Pancreas (tissue), 10 donors: ENCODE measurements around the gene SLC26A4. TPM values are rescaled to one million over a fixed set of nuclear protein-coding genes. Genes with fewer than 3 reads are reported as not detected.

Experiments used
- ATAC-seq, 4 donors: fragments of 200-7000 bp; cut with Tn5 transposase; one replicate each; pipeline versions ENCODE4 v1.8.0 to v1.9.1; 2020; ENCODE audit warnings: mild to moderate bottlenecking in 4 of 4, moderate library complexity in 4 of 4
- DNase-seq, 6 donors: peaks; one replicate each; pipeline ENCODE4 v3.0.0-alpha.2; 2020
- FAIRE-seq: peaks from 2 replicates; lab custom pipeline; 2012; peaks lifted over from hg19 to GRCh38; lab: Jason Lieb, UNC
- H3K27ac ChIP-seq, 4 donors: fragments of 200-600 bp; sonication (generic); 1 replicate in 3 of 4; 2 replicates in 1 of 4; pipeline versions ENCODE4 v1.5.0 to v1.8.0; 2020
- H3K27me3 ChIP-seq, 4 donors: fragments of 200-600 bp; one replicate each; pipeline ENCODE4 v1.8.0; 2021
- H3K36me3 ChIP-seq, 3 donors: fragments of 200-600 bp; sonication (generic) in 1 of 3; one replicate each; pipeline versions ENCODE4 v1.5.0 to v1.8.0; 2020 to 2021
- H3K4me1 ChIP-seq, 3 donors: fragments of 200-600 bp; one replicate each; pipeline ENCODE4 v1.8.0; 2021
- H3K4me3 ChIP-seq, 4 donors: fragments of 200-600 bp; sonication (generic) in 2 of 4; one replicate each; pipeline versions ENCODE4 v1.5.0 to v1.8.0; 2020 to 2021
- H3K9me3 ChIP-seq, 4 donors: fragments of 200-600 bp; one replicate each; pipeline ENCODE4 v1.8.0; 2021
- whole genome bisulfite sequencing, 2 donors: extraction: QIAGEN DNeasy Blood & Tissue Kit; methylation state at CpG; one replicate each; pipeline ENCODE4 v1.1.7; 2013; 5-methylcytosine and 5-hydroxymethylcytosine counted together
- intact Hi-C, 3 donors: fragments of 100-400 bp; cut with DNase I; formaldehyde crosslinking; loops; one replicate each; pipeline versions ENCODE4 v1.11.1 to v1.14.2; 2022
- polyA plus RNA-seq, 2 donors: library from polyadenylated mRNA; stranded (reverse); fragments of 200-250 nt; gene quantifications; one replicate each; pipeline ENCODE4 v1.2.3, GENCODE V29; 2013
- total RNA-seq, 6 donors: library from RNA; stranded (reverse); fragmentation: NEBNext Ultra II Directional in 4 of 6; extraction: Animal tissue kit (Norgen Biotek cat#: 25700) in 4 of 6; gene quantifications; one replicate each; pipeline versions ENCODE4 v1.2.1 to v1.2.4, GENCODE V29; 2021 to 2023
- TF ChIP-seq, protein P1 (sequence below), 4 donors: fragments of 200-600 bp; sonication (generic) in 3 of 4; IDR thresholded peaks; one replicate each; pipeline versions ENCODE4 v1.5.0 to v1.8.0; 2021; ENCODE audit warnings: antibody characterized with exemption in 4 of 4
- donor health status: healthy with polysubstance abuse.
- donor health status: DM: no; HTN: no; CAD: no; lungs with moderate emphysema.
- donor health status: DM: no; HTN: no; CAD: no.
- donor health status: control.
- donor health status: control.
- donor health status: Bipolar disorder and iron deficiency.
- donor health status: DM: yes; HTN: yes; CAD: no.
- donor health status: DM: no; HTN: no; CAD: no.
- donor health status: DM: no; HTN: no; CAD: no.
- donor health status: DM: yes; HTN: yes; CAD: no.

Gene SLC26A4
- total and polyA plus RNA-seq, 8 donors, result 0.15 to 2.0 (median 0.60) TPM

DNA sequence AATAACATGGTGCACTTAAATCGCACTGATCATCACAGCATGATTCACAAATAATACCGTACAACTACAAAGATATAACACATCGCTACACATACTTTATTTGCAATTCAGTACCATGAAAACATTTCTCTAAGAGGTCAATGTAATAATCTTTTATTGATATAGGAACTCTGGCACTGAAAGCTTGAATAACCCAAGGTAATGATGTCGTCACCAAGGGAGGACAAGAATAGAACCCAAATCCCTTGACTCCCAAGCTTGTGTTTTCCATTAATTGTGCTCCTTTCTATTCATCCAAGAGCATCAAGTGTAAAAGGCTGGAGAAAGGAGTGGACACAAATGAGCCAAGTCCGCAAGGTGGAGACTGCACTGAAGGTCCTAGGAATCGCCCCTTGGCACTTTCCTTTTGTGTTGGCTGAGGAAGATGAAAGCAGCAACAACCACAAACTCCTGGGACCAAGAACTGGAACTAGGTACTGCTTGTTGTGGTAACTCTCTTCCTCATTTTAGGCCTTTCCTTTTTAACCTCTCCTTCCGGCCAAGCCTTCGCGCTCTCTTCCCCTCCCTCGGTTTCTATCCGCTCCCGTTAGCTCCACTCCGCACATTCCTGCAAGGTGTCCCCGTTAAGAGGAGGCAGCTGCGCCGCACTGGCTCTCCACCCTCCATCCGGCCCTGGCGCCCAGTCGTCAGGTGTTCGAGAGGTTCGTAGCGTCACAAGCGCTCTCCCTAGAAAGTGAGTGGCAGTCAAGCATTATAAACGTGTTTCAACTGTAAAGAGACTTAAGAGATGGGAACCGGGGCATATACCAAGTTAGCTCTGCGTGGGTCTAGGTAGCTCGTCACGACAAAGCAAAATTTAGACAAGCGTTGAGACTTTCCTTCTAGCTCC, 82.3 kb downstream of the SLC26A4 start:
- Histone ChIP-seq H3K4me1 (peaks cover 11 to 18% (median 11%) of the 10 kb centered on the region in 3 donors), H3K9me3 (no peaks in the 10 kb centered on the region), H3K4me3 (peak overlapping the region; percentile 80 to 92 (median 85)), H3K36me3 (no peaks in the 10 kb centered on the region), H3K27me3 (no peaks in the 10 kb centered on the region), H3K27ac (peak overlapping the region; percentile 80 to 96 (median 95))
- TF ChIP-seq, protein P1, sequence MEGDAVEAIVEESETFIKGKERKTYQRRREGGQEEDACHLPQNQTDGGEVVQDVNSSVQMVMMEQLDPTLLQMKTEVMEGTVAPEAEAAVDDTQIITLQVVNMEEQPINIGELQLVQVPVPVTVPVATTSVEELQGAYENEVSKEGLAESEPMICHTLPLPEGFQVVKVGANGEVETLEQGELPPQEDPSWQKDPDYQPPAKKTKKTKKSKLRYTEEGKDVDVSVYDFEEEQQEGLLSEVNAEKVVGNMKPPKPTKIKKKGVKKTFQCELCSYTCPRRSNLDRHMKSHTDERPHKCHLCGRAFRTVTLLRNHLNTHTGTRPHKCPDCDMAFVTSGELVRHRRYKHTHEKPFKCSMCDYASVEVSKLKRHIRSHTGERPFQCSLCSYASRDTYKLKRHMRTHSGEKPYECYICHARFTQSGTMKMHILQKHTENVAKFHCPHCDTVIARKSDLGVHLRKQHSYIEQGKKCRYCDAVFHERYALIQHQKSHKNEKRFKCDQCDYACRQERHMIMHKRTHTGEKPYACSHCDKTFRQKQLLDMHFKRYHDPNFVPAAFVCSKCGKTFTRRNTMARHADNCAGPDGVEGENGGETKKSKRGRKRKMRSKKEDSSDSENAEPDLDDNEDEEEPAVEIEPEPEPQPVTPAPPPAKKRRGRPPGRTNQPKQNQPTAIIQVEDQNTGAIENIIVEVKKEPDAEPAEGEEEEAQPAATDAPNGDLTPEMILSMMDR (IDR thresholded peaks at IDR 0.05), result no peak
- peak in 4 of 6 donors; percentile 54 to 78 (median 68) for DNase-seq
- 10 to 13% methylated on average over 29 of the region's 29 CpGs for WGBS, 2 donors
- intact Hi-C loops, result loop anchor here in 1 of 3 donors (5.0 kb wide), 1 partner anchor 129 kb away; no protein-coding TSS in a partner anchor
- no peak for FAIRE-seq
- ATAC-seq, result peak; percentile 33 to 51 (median 49)

DNA sequence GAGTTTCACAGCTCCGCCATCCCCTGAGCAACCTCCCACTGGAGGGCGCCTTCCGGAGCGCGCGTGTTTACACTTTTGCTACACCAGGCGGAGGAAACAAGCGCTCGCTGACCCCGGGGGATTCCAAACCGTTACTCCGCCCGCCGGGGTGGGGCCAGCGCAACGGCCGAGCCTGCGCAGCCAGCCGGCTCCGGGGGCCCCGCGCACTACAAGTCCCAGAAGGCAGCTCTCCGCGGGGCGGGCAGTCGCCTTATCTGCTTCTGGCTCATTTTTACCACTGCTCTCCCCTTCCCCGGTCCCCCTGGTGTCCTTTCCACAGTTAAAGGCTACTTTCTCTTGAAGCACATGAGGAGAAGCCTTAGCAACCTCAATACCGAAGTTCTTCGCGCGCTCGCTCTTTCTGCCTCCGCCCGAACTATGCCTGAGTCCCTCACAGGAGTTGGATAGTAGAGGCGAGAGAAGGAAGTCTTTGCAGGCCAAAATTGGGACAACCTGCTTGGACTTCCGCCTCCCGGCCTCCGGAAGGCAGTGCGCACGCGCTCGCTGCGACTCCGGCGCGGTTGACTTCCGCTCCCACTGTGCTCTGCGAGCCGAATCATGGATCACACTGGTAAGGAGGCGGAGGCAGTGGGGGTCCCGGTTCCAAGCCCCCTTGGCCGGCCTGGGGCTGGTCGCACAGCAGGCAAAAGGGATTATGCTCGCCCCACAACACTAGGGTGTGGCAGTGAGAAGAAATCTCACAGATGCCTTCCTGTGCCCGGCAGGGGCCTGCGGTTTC, 83.1 kb downstream of the SLC26A4 start, which contains the start of gene CBLL1:
CBLL1 (plus strand) TSS at position 576 of the 778 bp plus-strand sequence; CDS start at position 598, 22 bp downstream.
- Histone ChIP-seq H3K27me3 (no peaks in the 10 kb centered on the region), H3K27ac (peak within 1 kb of the TSS; percentile 80 to 96 (median 95)), H3K4me3 (peak within 1 kb of the TSS; percentile 80 to 92 (median 85)), H3K36me3 (no peaks in the 10 kb centered on the region), H3K4me1 (peaks cover 11 to 18% (median 11%) of the 10 kb centered on the region in 3 donors), H3K9me3 (no peaks in the 10 kb centered on the region)
- WGBS, 2 donors, result 0% methylated on average over 39 to 56 of the region's 56 CpGs
- DNase-seq (peak; percentile 95 to 97 (median 97)), ATAC-seq (peak; percentile 95 to 98 (median 96)), FAIRE-seq (no peak)
- intact Hi-C loops, result loop anchor here in 1 of 3 donors (5.0 kb wide), 1 partner anchor 129 kb away; no protein-coding TSS in a partner anchor
- TF ChIP-seq, protein P1 (IDR thresholded peaks at IDR 0.05), result peak; percentile 40 to 65 (median 60)

DNA sequence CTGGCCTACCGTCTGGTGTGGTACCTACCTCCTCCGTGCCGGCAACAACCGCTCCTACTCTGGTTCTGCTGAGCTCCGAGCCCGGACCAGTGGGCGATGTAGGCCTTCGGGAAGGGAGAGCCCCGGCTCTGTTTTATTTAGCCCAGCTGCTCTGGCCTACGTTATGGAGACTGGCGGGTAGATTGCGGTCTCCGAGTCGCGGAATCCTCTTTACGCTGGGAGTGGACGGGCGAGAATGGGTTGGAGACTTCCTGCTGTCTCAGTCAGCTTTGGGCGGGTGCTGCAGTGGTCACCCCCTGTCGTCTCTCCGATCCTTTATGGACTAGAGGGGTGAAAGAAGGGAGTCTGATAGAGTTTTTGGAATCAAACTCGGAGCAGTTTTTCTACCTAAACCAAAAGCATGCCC, 83.7 kb downstream of the SLC26A4 start:
- Histone ChIP-seq H3K4me1 (peaks cover 11 to 18% (median 11%) of the 10 kb centered on the region in 3 donors), H3K4me3 (peak overlapping the region; percentile 80 to 92 (median 85)), H3K36me3 (no peaks in the 10 kb centered on the region), H3K27me3 (no peaks in the 10 kb centered on the region), H3K9me3 (no peaks in the 10 kb centered on the region), H3K27ac (peak overlapping the region; percentile 80 to 96 (median 95))
- ATAC-seq (peak; percentile 33 to 63 (median 50)), FAIRE-seq (no peak), DNase-seq (no peak)
- WGBS, 2 donors, result 0% methylated on average over 22 of the region's 22 CpGs
- intact Hi-C loops, result loop anchor here in 1 of 3 donors (5.0 kb wide), 1 partner anchor 128 kb away; no protein-coding TSS in a partner anchor
- TF ChIP-seq, protein P1 (IDR thresholded peaks at IDR 0.05), result no peak

DNA sequence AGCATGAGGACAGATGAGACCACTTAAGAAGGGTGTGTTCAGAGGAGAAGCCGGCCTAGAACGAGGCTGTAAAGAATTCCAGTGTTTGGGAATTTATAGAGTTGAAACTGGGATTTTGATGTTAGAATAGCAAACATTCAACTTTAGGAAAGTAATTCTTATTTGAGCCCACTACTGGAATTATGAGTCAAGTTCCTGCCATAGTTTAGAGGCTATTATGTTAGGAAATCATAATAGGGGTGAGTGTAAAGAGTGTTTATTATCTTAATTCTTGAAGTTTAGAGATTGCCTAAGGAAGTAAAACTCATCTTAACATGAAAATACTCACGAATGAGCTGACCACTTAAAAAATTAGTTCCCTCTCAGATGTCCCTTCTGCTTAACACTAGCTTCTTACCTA, 85.4 kb downstream of the SLC26A4 start:
- ATAC-seq (no peak), DNase-seq (no peak), FAIRE-seq (no peak)
- no peaks in the 10 kb centered on the region for H3K27me3 ChIP-seq
- H3K4me3 ChIP-seq, result no peak overlapping the region
- no peak overlapping the region for H3K27ac ChIP-seq
- WGBS, 2 donors, result 39 to 53% methylated on average over 3 of the region's 3 CpGs
- intact Hi-C loops, result no loop called here
- peaks cover 0 to 14% (median 0%) of the 10 kb centered on the region in 3 donors for H3K36me3 ChIP-seq
- H3K4me1 ChIP-seq, result peaks cover 11 to 18% (median 11%) of the 10 kb centered on the region in 3 donors
- no peaks in the 10 kb centered on the region for H3K9me3 ChIP-seq
- TF ChIP-seq, protein P1 (IDR thresholded peaks at IDR 0.05), result no peak
